ENCODE results near the gene PTPRK. TPM values are rescaled to one million over a fixed set of nuclear protein-coding genes. Genes with fewer than 3 reads are reported as not detected.

The PTPRK gene
- polyA plus RNA-seq, 3 donors: 0.01 TPM; not detected in 2

DNA sequence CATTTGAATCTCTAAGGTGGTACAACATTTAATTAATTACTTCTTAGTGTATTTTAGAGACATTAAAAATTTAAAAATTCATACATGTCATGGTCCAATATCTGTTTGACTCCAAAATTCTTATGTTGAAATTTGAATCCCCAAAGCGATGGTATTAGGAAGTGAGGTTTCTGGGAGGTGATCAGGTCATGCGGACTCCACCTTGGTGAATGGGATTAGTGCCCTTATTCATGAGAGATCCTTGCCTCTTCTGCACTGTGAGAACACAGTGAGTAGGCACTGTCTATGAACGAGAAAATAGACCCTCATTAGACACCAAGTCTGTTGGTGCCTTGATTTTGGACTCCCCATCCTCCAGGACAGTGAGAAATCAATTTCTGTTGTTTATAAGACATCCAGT lies 254.7 kb downstream of the PTPRK start:
- DNase-seq: no peak
- Histone ChIP-seq H3K4me3 (replicated peaks in 1 of 3; ENCODE audit: low read depth in 2 of 3, low read length in 3 of 3) (no peak overlapping the region), H3K79me2 (ENCODE audit: insufficient read depth, low read length) (no peaks in the 10 kb centered on the region), H3K36me3 (replicated peaks in 1 of 2; ENCODE audit: control insufficient read depth in 1 of 2, insufficient read depth in 2 of 2, low read length in 2 of 2) (no peaks in the 10 kb centered on the region), H3K27ac (ENCODE audit: low read depth in 1 of 2, low read length in 2 of 2) (no peak overlapping the region), H3K9me3 (replicated peaks in 1 of 2; ENCODE audit: control insufficient read depth in 1 of 2, insufficient read depth in 1 of 2, low read length in 2 of 2) (no peaks in the 10 kb centered on the region), H3K9ac (ENCODE audit: insufficient read depth, low read length, poor library complexity, severe bottlenecking) (no peak overlapping the region), H2AFZ (ENCODE audit: insufficient read depth, low read depth, low read length, poor library complexity, severe bottlenecking) (no peak overlapping the region), H4K20me1 (ENCODE audit: insufficient read depth, low read length) (no peaks in the 10 kb centered on the region), H3K4me1 (ENCODE audit: control insufficient read depth in 1 of 2, insufficient read depth in 2 of 2, low read length in 2 of 2) (no peaks in the 10 kb centered on the region), H3K4me2 (replicated peaks; ENCODE audit: extremely low read depth, low read length, poor library complexity, severe bottlenecking) (no peak overlapping the region), H3K27me3 (ENCODE audit: control insufficient read depth in 2 of 2, insufficient read depth in 2 of 2, low read length in 2 of 2) (no peaks in the 10 kb centered on the region)
- Mint-ChIP-seq H3K4me1 (no peaks in the 10 kb centered on the region), H3K9me3 (peaks cover 0 to 9% (median 2%) of the 10 kb centered on the region in 7 donors), H3K36me3 (no peaks in the 10 kb centered on the region), H3K27me3 (ENCODE audit: low read depth in 3 of 3) (no peaks in the 10 kb centered on the region), H3K4me3 (no peak overlapping the region), H3K27ac (no peak overlapping the region)
- TF ChIP-seq, protein P1, sequence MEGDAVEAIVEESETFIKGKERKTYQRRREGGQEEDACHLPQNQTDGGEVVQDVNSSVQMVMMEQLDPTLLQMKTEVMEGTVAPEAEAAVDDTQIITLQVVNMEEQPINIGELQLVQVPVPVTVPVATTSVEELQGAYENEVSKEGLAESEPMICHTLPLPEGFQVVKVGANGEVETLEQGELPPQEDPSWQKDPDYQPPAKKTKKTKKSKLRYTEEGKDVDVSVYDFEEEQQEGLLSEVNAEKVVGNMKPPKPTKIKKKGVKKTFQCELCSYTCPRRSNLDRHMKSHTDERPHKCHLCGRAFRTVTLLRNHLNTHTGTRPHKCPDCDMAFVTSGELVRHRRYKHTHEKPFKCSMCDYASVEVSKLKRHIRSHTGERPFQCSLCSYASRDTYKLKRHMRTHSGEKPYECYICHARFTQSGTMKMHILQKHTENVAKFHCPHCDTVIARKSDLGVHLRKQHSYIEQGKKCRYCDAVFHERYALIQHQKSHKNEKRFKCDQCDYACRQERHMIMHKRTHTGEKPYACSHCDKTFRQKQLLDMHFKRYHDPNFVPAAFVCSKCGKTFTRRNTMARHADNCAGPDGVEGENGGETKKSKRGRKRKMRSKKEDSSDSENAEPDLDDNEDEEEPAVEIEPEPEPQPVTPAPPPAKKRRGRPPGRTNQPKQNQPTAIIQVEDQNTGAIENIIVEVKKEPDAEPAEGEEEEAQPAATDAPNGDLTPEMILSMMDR (IDR thresholded peaks at IDR 0.05): no peak
- WGBS (ENCODE audit: insufficient coverage): 100% methylated on average over 2 of the region's 3 CpGs
- intact Hi-C loops (cut with micrococcal nuclease): no loop called here

DNA sequence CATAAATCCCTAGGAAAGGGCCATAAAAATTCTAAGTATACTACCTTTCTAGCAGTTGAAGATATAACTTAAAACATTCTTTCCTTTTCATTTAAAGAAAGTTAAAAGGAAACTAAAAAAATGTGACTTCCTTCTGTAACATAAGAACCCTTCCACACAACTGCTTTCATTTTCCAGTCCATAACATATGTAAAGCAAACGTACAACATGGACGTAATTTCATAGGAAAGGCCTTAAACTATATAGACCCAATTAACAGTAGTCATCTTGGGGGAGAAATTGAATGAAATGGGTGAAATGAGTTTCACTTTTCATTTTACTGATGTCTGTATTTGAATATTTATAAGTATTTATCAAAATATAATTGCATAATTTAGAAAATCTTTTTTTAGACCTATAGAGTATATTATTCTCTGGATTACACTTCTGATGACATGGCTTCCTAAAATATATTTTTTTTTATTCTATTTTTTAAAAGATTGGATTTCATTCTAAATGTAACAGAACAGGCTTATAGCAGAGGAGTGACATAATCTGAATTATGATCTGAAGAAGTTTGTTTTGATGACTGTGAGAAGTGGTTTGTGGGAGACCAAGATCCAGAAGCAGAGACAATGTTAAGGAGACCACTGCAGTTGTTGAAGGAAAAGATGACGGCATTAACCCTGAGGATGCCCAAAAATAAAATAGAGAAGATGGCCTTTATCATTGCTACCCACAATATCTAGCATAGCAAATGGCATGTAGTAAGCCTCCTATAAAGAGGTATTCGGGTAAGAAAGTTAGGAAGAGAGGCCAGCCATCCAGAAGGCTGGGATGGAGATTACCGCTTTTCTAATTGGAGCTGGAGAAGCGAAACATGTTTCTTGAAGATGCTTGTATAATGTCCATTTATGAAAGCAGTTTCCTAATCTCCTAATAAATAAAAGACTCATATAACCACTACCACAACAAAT lies 260.4 kb downstream of the PTPRK start:
- Mint-ChIP-seq H3K9me3 (peaks cover 0 to 9% (median 4%) of the 10 kb centered on the region in 7 donors), H3K27ac (peak overlapping the region in 3 of 7 donors; percentile 9 to 27 (median 27)), H3K4me3 (peak overlapping the region; percentile 7 to 72), H3K36me3 (no peaks in the 10 kb centered on the region), H3K4me1 (peaks cover 13% of the 10 kb centered on the region), H3K27me3 (ENCODE audit: low read depth in 3 of 3) (peaks cover 0 to 1% (median 0%) of the 10 kb centered on the region in 3 donors)
- H2AFZ ChIP-seq (ENCODE audit: insufficient read depth, low read depth, low read length, poor library complexity, severe bottlenecking): peak overlapping the region; percentile 36
- peak overlapping the region; percentile 36 for H3K4me2 ChIP-seq (replicated peaks; ENCODE audit: extremely low read depth, low read length, poor library complexity, severe bottlenecking)
- TF ChIP-seq, protein P1 (IDR thresholded peaks at IDR 0.05): no peak
- peak overlapping the region; percentile 13 for H3K9ac ChIP-seq (ENCODE audit: insufficient read depth, low read length, poor library complexity, severe bottlenecking)
- H3K9me3 ChIP-seq (replicated peaks in 1 of 2; ENCODE audit: control insufficient read depth in 1 of 2, insufficient read depth in 1 of 2, low read length in 2 of 2): no peaks in the 10 kb centered on the region
- no peaks in the 10 kb centered on the region for H4K20me1 ChIP-seq (ENCODE audit: insufficient read depth, low read length)
- peak overlapping the region; percentile 9 to 54 (median 33) for H3K4me3 ChIP-seq (replicated peaks in 1 of 3; ENCODE audit: low read depth in 2 of 3, low read length in 3 of 3)
- intact Hi-C loops (cut with micrococcal nuclease): no loop called here
- H3K27me3 ChIP-seq (ENCODE audit: control insufficient read depth in 2 of 2, insufficient read depth in 2 of 2, low read length in 2 of 2): no peaks in the 10 kb centered on the region
- H3K4me1 ChIP-seq (ENCODE audit: control insufficient read depth in 1 of 2, insufficient read depth in 2 of 2, low read length in 2 of 2): peaks cover 0 to 3% of the 10 kb centered on the region in 2 donors
- H3K79me2 ChIP-seq (ENCODE audit: insufficient read depth, low read length): no peaks in the 10 kb centered on the region
- no peak for DNase-seq
- H3K36me3 ChIP-seq (replicated peaks in 1 of 2; ENCODE audit: control insufficient read depth in 1 of 2, insufficient read depth in 2 of 2, low read length in 2 of 2): no peaks in the 10 kb centered on the region
- peak overlapping the region in 1 of 2 donors; percentile 39 for H3K27ac ChIP-seq (ENCODE audit: low read depth in 1 of 2, low read length in 2 of 2)
- no CpG with 5 or more reads among the region's 6 CpGs for WGBS (ENCODE audit: insufficient coverage)

Measured in CD14-positive monocyte (primary cell).